NK-92 (cell line): Measurements from ENCODE around the gene RNF8.

ENCODE experiments used
- DNase-seq: peaks from one replicate; lab custom pipeline; 2025; ENCODE audit not compliant: unreplicated experiment; lab: John Stamatoyannopoulos, UW

RNF8 gene

DNA sequence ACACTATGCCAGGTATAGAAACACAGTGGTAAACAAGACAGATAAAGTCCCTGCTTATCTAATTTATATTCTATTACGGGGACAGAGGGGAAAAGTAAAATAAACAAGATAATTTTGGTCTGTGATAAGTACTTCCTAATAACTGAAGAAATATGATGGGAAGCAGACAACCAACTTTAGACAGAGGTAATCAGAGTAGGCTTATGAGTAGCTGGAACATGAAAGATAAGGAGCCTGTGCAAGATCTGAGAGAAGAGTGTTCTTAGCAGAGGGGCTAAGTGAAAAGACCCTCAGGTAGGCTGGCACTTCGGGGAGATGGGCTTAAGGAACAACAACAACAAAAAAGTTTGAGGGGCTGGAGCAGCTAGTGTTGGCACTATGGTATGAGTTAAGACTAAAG, 4.1 kb downstream of the RNF8 start:
- no peak for DNase-seq

DNA sequence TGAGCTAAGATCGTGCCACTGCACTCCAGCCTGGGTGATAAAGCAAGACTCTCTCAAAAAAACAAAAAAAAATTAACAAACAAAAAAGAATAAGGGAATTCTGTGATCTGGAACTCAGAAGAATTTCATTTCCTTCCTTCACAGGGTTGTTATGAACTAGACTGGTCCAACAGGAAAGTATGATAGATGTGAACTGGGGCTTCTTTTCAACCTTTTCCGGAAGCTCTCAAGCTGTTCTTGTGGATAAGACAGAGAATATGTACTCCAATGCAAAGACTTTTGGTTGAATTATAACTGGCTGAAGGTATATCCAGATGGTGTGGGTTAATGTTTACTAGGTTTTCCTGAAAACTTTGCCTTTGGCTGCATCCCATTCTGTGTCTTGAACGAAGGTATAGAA, 5.3 kb downstream of the RNF8 start:
- DNase-seq, result no peak

DNA sequence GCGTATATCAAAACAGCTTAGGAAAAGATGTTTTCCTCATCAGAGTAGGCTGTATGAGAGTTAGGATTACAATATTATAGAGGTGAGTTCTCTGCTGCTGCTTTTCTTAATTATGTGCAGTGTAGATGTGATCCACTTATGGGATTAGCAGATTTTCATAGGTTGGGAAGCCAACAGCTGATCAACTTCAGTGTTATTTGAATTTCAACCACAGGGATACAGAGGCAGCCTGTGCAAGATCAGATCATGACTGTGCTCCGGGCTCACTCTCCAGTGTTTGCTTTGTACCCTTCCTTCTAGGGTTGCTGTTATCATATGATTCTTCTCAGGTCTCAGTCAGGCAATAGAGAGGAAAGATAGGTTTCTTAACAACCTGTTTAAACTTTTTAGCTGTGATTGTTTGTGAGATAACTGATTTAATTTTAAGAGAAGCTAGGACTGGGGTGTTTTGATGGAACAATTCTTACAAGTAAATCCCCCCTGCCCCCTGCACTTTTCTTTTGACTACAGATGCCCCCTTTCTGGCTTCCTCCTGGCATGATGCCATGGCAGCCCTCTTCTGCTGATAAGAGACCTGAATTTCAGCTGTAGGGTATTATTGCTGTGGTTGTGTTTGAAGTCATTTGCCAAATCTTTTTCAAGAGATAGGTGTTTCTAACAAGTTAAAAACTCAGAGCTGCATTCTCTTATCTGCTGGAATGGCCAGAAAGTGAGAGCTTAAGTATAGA, 8.5 kb downstream of the RNF8 start:
- DNase-seq, result no peak

DNA sequence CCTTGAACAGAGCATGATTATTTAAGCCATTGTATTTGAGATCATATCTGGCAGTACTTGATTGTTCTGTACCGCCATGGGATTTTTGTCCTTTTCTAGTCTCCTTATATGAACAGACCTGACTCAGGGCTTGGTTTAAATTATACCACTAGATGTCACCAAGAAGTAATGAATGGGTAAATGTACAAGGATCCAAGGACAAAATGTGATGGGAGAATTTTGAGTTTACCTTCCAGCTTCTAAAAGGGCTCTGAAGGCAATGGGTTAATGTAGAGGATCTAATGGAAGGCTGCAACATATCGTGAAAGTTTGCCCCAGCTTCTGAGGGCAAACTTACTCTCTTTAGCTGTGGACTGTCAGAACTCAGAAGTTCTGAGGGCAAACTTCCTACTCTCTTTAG, 12.0 kb downstream of the RNF8 start:
- DNase-seq, result no peak

DNA sequence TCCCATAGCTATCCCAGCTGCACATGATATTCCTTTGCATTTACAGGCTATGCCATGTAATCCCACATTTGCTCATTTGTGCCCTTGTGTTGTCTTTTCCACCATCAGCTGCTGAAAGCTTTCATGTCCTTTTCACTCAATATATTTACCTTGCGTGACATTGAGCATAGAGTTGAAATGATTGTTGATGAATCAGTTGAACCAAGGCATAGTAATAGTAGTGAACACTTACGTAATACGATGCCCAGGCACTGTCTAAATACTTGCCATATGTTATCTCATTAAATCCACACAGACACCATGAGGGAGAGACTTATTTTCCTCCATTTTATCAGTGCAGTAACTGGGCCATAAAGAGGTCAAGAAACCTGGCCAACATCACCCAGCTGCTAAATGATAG, 13.1 kb downstream of the RNF8 start:
- no peak for DNase-seq

DNA sequence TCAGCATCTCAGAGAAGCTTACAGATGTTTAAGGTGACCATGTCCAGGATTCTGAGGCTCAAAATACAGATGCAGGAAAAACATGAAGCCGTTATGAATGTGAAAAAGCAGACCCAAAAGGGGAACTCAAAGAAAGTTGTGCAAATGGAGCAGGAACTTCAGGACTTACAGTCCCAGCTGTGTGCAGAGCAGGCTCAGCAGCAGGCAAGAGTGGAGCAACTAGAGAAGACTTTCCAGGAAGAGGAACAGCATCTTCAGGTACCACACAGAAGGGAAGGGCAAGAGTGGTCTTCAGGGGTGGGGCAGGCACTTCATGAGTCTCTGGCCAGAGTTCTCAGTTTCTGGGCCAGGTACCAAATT, 15.2 kb downstream of the RNF8 start:
- DNase-seq, result no peak

DNA sequence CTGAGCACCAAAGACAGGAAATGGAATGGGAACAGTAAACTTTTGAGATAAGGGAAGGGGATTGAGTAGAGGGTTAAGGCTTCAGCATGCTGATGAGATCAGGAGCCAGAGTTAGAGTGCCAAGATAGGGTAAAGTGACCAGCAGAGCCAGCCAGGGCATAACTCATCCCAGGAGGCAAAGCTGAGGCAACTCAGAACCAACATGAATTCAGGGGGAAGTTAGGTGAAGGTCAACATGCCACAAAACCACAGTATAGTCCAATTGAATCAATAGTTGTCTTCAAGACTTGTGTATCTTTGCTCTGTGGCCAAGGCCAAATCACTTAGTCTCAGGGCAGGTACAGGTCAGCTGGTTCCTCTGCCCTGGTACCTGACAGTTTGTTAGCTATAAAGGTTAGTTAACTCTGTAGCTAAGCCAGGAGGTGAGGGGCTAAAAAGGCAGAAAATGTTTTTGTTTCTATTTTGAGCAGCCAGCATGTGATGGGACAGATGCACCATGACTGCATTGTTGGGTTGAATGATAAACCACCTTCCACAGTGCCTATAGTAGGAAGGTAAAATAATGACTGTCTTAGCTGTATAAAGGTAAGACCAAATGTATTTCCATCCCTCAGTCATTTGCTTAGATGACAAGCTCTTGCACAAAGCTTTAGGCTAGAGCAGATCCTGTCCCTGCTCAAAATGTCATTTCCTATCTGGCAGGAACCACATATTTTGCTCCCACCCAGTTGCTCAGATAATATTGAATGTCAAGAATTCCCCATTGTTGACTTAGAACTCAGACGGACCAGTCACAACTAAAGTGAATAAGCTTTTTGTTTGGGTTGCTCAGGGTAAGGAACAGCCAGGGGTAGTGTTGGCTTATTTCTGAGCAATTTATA, 15.8 kb downstream of the RNF8 start:
- no peak for DNase-seq

DNA sequence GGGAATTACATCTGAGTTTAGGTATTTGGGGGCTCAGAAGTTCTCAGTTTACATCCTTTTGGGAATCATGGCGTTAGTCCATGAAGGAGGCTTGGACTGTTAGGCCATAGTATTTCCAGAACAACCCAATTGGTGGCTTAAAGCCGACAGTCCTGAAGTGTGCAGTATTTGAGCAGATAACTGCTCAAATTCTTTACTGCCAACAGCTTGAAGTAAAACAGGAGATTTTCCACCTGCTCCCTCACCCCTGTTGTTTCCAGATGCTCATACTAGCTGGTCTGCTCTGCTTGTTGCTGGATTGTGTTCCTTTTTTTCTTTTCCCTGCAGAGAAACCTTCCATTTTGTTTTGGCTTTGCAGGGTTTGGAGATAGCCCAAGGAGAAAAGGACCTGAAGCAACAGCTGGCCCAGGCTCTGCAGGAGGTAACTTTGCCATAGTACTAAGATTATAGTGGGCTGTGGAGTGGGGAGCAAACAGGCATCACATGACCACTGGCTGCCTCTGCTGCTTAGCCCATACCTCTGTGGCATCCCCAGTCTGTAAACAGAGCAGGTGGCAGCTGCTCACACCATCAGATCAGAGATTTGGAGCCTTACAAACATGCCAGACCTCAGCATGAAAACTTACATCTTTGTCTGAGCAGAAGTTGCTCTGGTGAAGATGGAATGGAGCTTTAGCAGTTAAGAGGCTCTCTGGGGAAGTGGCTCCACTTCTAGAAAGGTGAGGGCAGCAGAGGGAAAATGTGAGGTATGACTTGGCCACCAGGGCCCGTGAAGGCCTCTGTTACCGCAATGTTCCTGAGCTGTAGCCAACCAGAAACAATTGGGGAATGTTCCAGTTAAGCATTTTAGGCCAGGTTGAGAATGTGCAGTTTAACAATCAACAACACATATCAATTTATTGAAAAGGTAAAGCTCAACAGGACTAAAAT, 17.6 kb downstream of the RNF8 start:
- DNase-seq, result no peak

DNA sequence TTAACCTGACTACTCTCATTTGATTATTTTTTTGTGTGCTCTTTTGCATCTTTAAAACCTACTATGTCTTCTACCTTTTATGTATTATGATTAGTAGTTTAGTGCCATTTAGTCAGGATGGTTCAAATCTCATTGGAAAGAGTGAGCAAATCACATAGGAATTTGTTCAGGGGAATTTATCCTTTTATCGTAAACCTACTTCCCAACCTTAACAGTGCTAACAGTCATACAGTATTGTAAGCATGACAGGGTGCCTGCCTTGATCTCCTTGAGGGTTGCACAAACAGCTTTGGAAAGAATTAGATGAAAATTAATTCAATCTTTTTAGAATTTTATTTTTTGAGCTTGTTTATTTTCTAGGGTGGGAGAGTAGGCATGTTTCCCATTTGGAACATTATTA, 18.3 kb downstream of the RNF8 start:
- no peak for DNase-seq

DNA sequence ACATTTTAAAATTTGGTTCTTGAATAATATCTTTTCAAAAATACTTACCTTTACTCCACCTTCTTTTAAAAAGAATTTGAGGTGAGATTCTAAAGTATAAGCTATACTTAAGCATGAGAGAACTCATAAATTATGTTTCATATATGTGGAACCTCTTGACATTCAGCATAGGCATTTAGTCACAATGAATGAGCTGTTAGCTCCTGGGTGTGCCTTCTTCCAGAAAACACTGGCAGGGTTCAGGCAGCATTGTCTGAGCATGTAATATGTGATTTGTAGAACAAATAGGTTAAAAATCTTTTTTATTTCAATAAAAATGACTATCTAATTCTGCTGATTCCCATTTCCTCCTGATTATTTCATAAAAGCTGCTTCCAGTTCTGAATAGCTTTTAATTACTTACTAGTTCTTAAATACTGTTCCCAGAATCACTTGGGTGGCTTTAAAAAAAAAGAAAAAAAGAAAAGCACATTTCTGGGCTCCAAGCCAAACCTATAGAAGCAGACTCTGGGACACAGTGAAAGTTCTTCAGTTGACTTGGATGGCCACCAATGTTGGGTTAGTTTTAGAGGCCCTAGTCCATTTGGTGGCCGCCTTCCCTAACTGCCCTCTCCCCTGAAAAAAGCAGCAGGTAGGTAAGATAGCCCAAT, 20.2 kb downstream of the RNF8 start:
- no peak for DNase-seq

DNA sequence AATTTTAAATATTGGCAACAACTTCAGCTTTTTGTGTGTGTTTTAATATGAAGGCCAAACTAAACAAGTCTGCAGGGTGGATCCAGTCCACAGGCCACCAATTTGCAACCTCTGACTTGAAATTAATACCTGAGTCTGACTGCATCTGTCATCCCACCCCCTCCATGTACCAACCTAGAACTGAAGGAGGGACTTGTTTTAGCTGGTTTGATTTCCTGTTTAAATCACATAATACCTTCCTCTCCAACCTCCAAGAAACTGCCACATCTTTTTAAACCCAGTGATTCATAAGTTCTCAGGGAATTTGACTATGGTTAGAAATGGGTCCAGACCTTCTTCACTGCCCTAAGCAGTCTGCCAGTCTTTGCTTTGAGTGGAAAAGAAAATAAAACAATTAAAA, 21.6 kb downstream of the RNF8 start:
- no peak for DNase-seq

DNA sequence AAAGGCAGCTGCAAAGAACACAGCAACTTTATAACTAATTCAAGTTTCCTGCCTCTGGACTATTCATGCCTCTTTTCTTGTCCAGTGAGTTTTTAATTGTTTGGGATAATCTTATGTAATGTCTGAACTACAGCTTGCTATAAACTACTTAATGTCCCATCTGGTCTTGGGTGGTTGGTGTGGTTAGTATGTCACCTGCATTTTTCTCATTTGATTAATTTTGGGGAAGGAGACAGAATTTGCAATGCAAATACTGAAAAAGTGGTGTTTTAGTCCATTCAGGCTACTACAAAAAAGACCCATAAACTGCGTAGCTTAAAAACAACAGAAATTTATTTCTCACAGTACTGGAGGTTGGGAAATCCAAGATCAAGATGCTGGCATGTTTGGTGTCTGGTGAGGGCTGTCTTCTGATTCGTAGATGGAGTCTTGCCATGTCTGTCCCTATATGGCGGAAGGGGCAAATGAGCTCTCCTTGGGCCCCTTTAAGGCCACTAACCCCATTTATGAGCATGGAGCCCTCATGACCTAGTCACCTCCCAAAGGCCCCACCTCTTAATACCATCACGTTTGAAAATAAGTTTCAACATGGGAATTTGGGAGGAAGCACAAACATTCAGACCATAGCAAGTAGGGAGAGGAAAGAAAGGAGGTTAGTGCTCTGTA, 22.4 kb downstream of the RNF8 start:
- DNase-seq, result no peak

DNA sequence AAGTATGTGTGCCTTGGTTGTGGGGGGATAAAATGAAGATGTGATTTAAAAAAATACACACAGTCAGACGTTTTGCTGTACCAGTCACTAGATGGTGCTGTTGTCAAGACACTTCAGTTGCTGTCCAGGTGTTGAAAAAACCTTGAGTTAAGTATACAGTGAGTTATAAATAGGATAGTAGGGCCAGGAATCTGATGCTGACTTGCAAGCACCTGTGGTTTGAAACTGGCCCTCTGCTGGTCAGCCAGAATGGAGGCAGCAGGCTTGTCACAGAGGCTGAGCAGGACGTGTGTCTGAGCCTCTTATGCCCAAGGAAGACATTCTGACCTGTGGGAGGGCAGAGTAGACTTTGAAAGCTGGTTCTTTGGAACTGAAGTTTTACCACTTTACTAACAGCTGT, 27.8 kb downstream of the RNF8 start:
- DNase-seq, result no peak

DNA sequence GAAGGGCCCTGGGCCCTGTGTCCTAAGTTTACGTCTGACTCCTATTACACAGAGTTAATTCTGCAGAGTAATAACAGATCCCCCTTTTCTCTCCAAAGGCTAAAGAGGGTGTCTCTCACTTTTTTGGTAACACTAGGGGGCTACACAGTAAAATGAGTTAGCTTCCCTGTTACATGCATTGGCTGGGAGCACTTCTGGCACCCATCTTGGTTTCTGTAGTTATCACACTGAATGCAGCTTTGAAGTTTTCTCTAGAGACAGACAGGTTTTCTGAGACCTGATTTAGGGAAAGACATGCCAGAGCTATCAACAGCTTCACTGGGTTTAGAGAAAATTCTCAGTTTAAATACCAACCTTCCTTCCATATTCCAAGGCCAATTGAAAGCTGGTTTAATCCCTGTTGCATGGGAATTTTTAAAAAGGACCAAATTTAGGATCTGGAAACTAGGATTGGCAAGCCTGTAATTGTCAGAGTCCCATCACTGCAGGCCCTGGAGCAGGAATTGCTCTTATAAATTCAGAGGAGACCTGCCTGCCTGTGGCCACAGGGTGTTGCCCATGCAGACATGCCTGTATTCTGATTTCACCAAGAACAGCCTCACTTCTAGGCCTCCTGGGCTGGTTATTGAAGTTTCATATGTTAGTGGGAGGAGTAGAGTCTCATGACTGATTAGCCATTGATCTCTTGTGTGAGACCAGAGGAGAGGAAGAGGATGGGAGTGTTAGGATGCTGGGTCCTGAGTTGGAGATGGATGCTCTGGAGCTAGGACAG, 29.4 kb downstream of the RNF8 start:
- DNase-seq, result no peak

DNA sequence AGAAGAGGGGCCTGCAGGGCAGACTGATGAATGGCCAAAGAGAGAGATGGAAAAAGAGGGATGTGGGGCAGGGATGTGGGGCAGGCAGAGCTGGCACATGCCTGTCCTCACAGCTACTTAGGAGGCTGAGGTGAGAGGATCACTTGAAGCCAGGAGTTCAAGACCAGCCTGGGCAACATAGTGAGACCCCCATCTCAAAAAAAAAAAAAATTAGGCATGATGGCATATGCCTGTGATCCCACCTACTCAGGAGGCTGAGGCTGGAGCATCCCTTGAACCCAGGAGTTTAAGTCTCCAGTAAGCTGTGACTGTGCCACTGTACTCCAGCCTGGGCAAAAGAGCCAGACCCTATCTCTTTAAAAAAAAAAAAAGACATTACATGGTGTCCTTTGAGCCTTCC, 34.8 kb downstream of the RNF8 start:
- no peak for DNase-seq

DNA sequence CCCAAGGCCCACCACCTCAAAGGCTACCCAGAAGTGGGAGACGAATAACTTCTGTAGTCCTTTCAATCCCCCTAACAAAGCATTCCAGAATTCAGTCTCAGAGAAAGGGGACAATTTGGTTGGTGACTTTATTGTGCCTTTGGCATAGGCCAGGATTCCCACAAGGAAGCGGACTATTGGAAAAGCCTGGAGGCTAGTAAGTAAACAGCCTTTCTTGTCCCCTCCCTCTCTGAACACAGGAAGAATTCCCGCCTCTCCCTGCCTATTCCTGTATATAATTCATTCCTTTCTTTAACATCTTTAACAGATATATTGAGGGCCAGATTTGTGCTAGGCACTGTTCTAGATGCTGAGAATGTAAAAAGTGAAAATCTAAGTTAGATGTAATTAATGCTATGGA, 36.1 kb downstream of the RNF8 start:
- no peak for DNase-seq

DNA sequence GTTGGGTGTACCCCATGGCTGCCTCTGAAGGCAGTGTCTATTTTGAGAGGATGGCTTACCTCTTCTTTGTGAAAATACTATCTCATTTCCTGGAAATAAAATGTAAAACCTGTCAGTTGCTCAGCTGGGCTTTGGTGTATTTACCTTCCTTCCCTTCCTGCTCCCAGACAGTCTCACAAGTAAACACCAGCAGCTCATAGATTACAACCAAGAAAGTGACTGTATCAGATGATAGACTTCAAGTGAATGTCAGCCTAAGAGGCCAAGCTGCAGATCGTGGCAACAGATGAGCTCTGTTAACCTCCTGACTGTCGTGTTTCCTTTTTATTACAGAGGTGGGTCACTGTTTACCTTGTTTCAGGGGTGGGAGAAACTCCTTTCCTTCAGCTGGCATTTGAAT, 37.3 kb downstream of the RNF8 start:
- no peak for DNase-seq

DNA sequence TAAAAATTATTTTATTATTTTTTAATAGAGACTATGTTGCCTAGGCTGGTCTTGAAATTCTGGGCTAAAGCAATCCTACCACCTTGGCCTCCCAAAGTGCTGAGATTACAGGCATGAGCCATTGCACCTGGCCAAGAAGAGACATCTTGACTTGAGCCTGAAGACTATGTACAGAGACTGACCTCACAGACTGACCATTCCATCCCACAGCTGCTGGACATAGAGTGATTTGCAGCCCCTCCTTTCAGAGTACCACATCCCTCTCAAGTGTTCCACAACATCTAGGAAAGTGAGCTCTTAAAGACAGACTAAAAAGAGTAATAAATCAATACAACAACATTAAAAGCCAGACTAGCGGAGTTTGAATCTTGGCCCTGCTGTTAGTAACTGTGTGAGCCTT, 39.0 kb downstream of the RNF8 start:
- DNase-seq, result no peak

DNA sequence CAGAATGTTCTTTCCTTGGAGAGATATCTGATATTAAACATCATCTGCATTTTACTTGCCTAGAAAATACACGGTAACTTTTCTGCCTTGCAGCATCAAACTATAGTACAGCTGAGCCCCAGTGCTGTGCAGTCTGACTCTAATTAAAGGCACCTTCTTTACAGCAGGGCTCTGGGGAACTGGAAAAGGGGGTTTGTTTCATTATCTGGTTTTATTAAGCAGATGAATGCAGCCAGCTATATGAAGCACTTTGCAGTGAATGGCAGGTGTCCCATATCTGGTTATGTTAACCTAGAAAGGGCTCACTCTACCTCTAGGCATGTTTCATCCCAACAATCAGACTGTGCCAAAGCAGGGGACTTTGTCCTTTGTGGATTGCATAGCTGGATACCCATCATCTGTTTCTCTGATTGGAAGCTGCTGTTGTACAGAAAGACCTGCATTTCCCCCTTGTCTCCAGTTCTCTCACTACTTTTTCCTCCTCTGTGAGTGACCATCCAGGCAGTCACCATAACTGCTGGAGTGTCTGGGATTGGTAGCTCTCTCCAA, 39.7 kb downstream of the RNF8 start:
- no peak for DNase-seq
